ENCODE results near the gene TTC28.
"Not testable (repeated sequence)": the region's sequence is repeated elsewhere in the genome, so short reads cannot be mapped to it uniquely, and the experiment has no call there.

TTC28 gene

GRCh38 chr22:28679611-28680287 is at the start of gene TTC28:
Gene TTC28, minus strand, starts transcription at chr22:28679840. Its CDS starts 117 bp downstream, at chr22:28679723.
- peak within 1 kb of the TSS; percentile 72 for H3K9ac ChIP-seq (ENCODE audit: insufficient read length, low read depth)
- not testable (repeated sequence) for H3K36me3 ChIP-seq (ENCODE audit: insufficient read depth, insufficient read length, low read length); DNase-seq (ENCODE audit: low read depth, low spot score); H3K4me1 ChIP-seq (ENCODE audit: insufficient read depth, insufficient read length); H3K27me3 ChIP-seq (ENCODE audit: insufficient read depth, insufficient read length); H3K9me3 ChIP-seq (ENCODE audit: insufficient read depth, low read length)
- peak within 1 kb of the TSS; percentile 70 for H3K4me3 ChIP-seq (ENCODE audit: insufficient read length, low read depth)

- no peak for TF ChIP-seq ZNF274 (IDR thresholded peaks at IDR 0.05; ENCODE audit: low read depth, low read length)
- TF ChIP-seq SUZ12 (IDR thresholded peaks at IDR 0.05; ENCODE audit: extremely low read depth, insufficient read depth, insufficient read length), result no peak
- TF ChIP-seq YY1 (IDR thresholded peaks at IDR 0.05; ENCODE audit: insufficient read depth, insufficient read length), result no peak
- no peak for DNase-seq (ENCODE audit: low read depth, low spot score)
- peaks cover 17% of the 10 kb centered on the region for H3K36me3 ChIP-seq (ENCODE audit: insufficient read depth, insufficient read length, low read length)
- no peaks in the 10 kb centered on the region for H3K27me3 ChIP-seq (ENCODE audit: insufficient read depth, insufficient read length)
- H3K9me3 ChIP-seq (ENCODE audit: insufficient read depth, low read length), result no peaks in the 10 kb centered on the region
- no peak overlapping the region for H3K9ac ChIP-seq (ENCODE audit: insufficient read length, low read depth)
- H3K4me1 ChIP-seq (ENCODE audit: insufficient read depth, insufficient read length), result no peaks in the 10 kb centered on the region
- no peak overlapping the region for H3K4me3 ChIP-seq (ENCODE audit: insufficient read length, low read depth)
Observed at GRCh38 chr22:28728621-28729313, 49.1 kb upstream of the TTC28 start.

GRCh38 chr22:28728002-28728401 is 48.4 kb upstream of the TTC28 start:
- Histone ChIP-seq H3K27me3 (ENCODE audit: insufficient read depth, insufficient read length) (no peaks in the 10 kb centered on the region), H3K9ac (ENCODE audit: insufficient read length, low read depth) (no peak overlapping the region), H3K4me1 (ENCODE audit: insufficient read depth, insufficient read length) (no peaks in the 10 kb centered on the region), H3K4me3 (ENCODE audit: insufficient read length, low read depth) (no peak overlapping the region), H3K9me3 (ENCODE audit: insufficient read depth, low read length) (no peaks in the 10 kb centered on the region), H3K36me3 (ENCODE audit: insufficient read depth, insufficient read length, low read length) (peaks cover 12% of the 10 kb centered on the region)
- DNase-seq (ENCODE audit: low read depth, low spot score), result no peak
- TF ChIP-seq YY1 (IDR thresholded peaks at IDR 0.05; ENCODE audit: insufficient read depth, insufficient read length) (no peak), SUZ12 (IDR thresholded peaks at IDR 0.05; ENCODE audit: extremely low read depth, insufficient read depth, insufficient read length) (no peak), ZNF274 (IDR thresholded peaks at IDR 0.05; ENCODE audit: low read depth, low read length) (no peak)

GRCh38 chr22:28718044-28718443 is 38.4 kb upstream of the TTC28 start:
- no peak for DNase-seq (ENCODE audit: low read depth, low spot score)
- no peaks in the 10 kb centered on the region for H3K4me1 ChIP-seq (ENCODE audit: insufficient read depth, insufficient read length)
- H3K9me3 ChIP-seq (ENCODE audit: insufficient read depth, low read length), result no peaks in the 10 kb centered on the region
- no peaks in the 10 kb centered on the region for H3K27me3 ChIP-seq (ENCODE audit: insufficient read depth, insufficient read length)
- H3K36me3 ChIP-seq (ENCODE audit: insufficient read depth, insufficient read length, low read length), result peaks cover 14% of the 10 kb centered on the region
- no peak overlapping the region for H3K9ac ChIP-seq (ENCODE audit: insufficient read length, low read depth)
- no peak for TF ChIP-seq ZNF274 (IDR thresholded peaks at IDR 0.05; ENCODE audit: low read depth, low read length)
- no peak overlapping the region for H3K4me3 ChIP-seq (ENCODE audit: insufficient read length, low read depth)

- Histone ChIP-seq H3K9me3 (ENCODE audit: insufficient read depth, low read length) (no peaks in the 10 kb centered on the region), H3K36me3 (ENCODE audit: insufficient read depth, insufficient read length, low read length) (peaks cover 14% of the 10 kb centered on the region), H3K4me1 (ENCODE audit: insufficient read depth, insufficient read length) (no peaks in the 10 kb centered on the region), H3K9ac (ENCODE audit: insufficient read length, low read depth) (no peak overlapping the region), H3K27me3 (ENCODE audit: insufficient read depth, insufficient read length) (no peaks in the 10 kb centered on the region), H3K4me3 (ENCODE audit: insufficient read length, low read depth) (no peak overlapping the region)
- no peak for DNase-seq (ENCODE audit: low read depth, low spot score)
- TF ChIP-seq YY1 (IDR thresholded peaks at IDR 0.05; ENCODE audit: insufficient read depth, insufficient read length) (no peak), SUZ12 (IDR thresholded peaks at IDR 0.05; ENCODE audit: extremely low read depth, insufficient read depth, insufficient read length) (no peak), ZNF274 (IDR thresholded peaks at IDR 0.05; ENCODE audit: low read depth, low read length) (no peak)
Observed at GRCh38 chr22:28716686-28717085, 37.0 kb upstream of the TTC28 start.

GRCh38 chr22:28715611-28716010 is 36.0 kb upstream of the TTC28 start:
- Histone ChIP-seq H3K27me3 (ENCODE audit: insufficient read depth, insufficient read length) (no peaks in the 10 kb centered on the region), H3K36me3 (ENCODE audit: insufficient read depth, insufficient read length, low read length) (peaks cover 12% of the 10 kb centered on the region), H3K4me1 (ENCODE audit: insufficient read depth, insufficient read length) (no peaks in the 10 kb centered on the region), H3K4me3 (ENCODE audit: insufficient read length, low read depth) (no peak overlapping the region), H3K9me3 (ENCODE audit: insufficient read depth, low read length) (no peaks in the 10 kb centered on the region), H3K9ac (ENCODE audit: insufficient read length, low read depth) (no peak overlapping the region)
- no peak for DNase-seq (ENCODE audit: low read depth, low spot score)
- TF ChIP-seq SUZ12 (IDR thresholded peaks at IDR 0.05; ENCODE audit: extremely low read depth, insufficient read depth, insufficient read length) (no peak), YY1 (IDR thresholded peaks at IDR 0.05; ENCODE audit: insufficient read depth, insufficient read length) (no peak), ZNF274 (IDR thresholded peaks at IDR 0.05; ENCODE audit: low read depth, low read length) (no peak)

- TF ChIP-seq ZNF274 (IDR thresholded peaks at IDR 0.05; ENCODE audit: low read depth, low read length) (no peak), SUZ12 (IDR thresholded peaks at IDR 0.05; ENCODE audit: extremely low read depth, insufficient read depth, insufficient read length) (no peak), YY1 (IDR thresholded peaks at IDR 0.05; ENCODE audit: insufficient read depth, insufficient read length) (no peak)
- no peak for DNase-seq (ENCODE audit: low read depth, low spot score)
- Histone ChIP-seq H3K36me3 (ENCODE audit: insufficient read depth, insufficient read length, low read length) (peaks cover 8% of the 10 kb centered on the region), H3K4me3 (ENCODE audit: insufficient read length, low read depth) (no peak overlapping the region), H3K4me1 (ENCODE audit: insufficient read depth, insufficient read length) (no peaks in the 10 kb centered on the region), H3K9me3 (ENCODE audit: insufficient read depth, low read length) (no peaks in the 10 kb centered on the region), H3K27me3 (ENCODE audit: insufficient read depth, insufficient read length) (no peaks in the 10 kb centered on the region), H3K9ac (ENCODE audit: insufficient read length, low read depth) (no peak overlapping the region)
Observed at GRCh38 chr22:28714043-28714628, 34.5 kb upstream of the TTC28 start.
